Measurements from ENCODE around the gene AR. TPM values are rescaled to one million over a fixed set of nuclear protein-coding genes. Genes with fewer than 3 reads are reported as not detected.

Gene AR
- total RNA-seq, 1 donor from 2014 or later: 5.0 TPM

GRCh38 chrX:67730296-67730695 is 186.5 kb downstream of the AR start:
- Histone ChIP-seq H3K9me3 (no peaks in the 10 kb centered on the region), H3K36me3 (no peaks in the 10 kb centered on the region), H3K4me3 (no peak overlapping the region), H3K4me1 (no peaks in the 10 kb centered on the region), H3K27ac (no peak overlapping the region), H3K27me3 (ENCODE audit: low read depth) (no peaks in the 10 kb centered on the region)
- TF ChIP-seq CTCF (IDR thresholded peaks at IDR 0.05): no peak
- DNase-seq (no peak), ATAC-seq (no peak)
- intact Hi-C loops (cut with DNase I): no loop called here

DNA sequence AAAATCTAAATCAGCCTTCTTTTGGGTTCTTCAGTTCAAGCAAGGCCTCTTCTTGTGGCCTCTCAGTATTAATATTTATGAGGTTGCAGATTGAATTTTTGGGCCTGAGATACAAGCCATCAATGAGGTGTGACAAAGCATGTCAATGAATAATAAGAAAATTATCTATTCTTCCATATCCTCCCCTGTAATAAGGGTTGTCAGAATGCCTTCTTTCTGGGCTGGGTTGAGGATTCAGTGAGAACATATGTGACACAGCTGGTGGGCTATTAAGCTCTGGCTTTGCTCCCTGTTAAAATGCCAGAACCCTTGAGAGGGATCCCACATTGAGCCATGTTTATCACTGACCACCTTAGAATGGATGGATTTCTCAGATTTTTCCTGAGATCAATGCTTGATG is 187.2 kb downstream of the AR start:
- H3K4me3 ChIP-seq: no peak overlapping the region
- no peak for DNase-seq
- intact Hi-C loops (cut with DNase I): no loop called here
- no peak overlapping the region for H3K27ac ChIP-seq
- no peaks in the 10 kb centered on the region for H3K36me3 ChIP-seq
- H3K27me3 ChIP-seq (ENCODE audit: low read depth): no peaks in the 10 kb centered on the region
- no peaks in the 10 kb centered on the region for H3K9me3 ChIP-seq
- no peaks in the 10 kb centered on the region for H3K4me1 ChIP-seq
- no peak for TF ChIP-seq CTCF (IDR thresholded peaks at IDR 0.05)
- ATAC-seq: no peak

DNA sequence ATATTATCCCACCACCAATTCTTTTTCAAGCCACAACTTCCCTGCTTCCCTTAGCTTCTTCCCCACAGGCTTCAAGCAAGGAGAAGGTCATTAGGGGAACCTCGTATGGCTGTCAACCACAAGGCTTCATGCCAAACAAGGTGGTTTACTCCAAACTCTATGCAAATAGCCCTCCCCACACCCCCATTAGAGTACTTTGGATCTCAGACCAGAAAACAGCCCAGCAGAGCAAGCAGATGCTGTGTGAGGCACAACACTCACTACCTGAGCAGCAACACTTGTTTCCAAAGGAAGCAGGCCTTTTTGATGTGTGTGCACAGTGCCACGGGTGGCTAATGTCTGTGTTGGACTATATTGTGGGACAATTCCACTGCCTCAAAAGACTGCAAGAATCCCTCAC is 189.0 kb downstream of the AR start:
- Histone ChIP-seq H3K4me1 (no peaks in the 10 kb centered on the region), H3K9me3 (no peaks in the 10 kb centered on the region), H3K36me3 (no peaks in the 10 kb centered on the region), H3K4me3 (no peak overlapping the region), H3K27me3 (ENCODE audit: low read depth) (no peaks in the 10 kb centered on the region), H3K27ac (no peak overlapping the region)
- DNase-seq: no peak
- ATAC-seq: no peak
- intact Hi-C loops (cut with DNase I): no loop called here
- no peak for TF ChIP-seq CTCF (IDR thresholded peaks at IDR 0.05)

- H3K4me1 ChIP-seq: no peaks in the 10 kb centered on the region
- DNase-seq: no peak
- H3K27me3 ChIP-seq (ENCODE audit: low read depth): no peaks in the 10 kb centered on the region
- no peak overlapping the region for H3K27ac ChIP-seq
- TF ChIP-seq CTCF (IDR thresholded peaks at IDR 0.05): no peak
- no peaks in the 10 kb centered on the region for H3K9me3 ChIP-seq
- H3K36me3 ChIP-seq: no peaks in the 10 kb centered on the region
- no peak for ATAC-seq
- H3K4me3 ChIP-seq: no peak overlapping the region
- intact Hi-C loops (cut with DNase I): no loop called here
Observed at GRCh38 chrX:67734111-67734753, 190.4 kb downstream of the AR start.

DNA sequence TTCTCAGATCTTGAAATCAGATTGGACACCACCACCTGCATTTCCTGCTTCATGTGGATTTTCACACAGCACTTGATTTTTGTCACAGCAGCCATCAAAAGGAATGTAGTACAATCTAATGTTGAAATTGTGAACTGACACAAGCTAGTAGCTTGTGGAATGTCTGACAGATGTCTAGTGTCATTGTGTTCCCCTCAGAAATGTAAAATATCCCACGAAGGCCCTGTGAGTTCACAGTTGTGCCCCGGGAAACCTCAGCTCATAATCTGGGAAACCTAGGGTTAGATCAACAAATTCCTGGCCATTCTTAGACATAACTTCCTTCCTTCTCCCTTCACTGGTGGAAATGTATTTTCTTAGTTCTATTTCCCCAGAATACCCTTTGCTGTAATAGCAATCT is 205.7 kb downstream of the AR start:
- Histone ChIP-seq H3K9me3 (no peaks in the 10 kb centered on the region), H3K27ac (no peak overlapping the region)
- intact Hi-C loops (cut with DNase I): no loop called here

More for the DNA sequence above, 205.7 kb downstream of the AR start:
- H3K27me3 ChIP-seq (ENCODE audit: low read depth): no peaks in the 10 kb centered on the region
- no peaks in the 10 kb centered on the region for H3K36me3 ChIP-seq
- no peaks in the 10 kb centered on the region for H3K4me1 ChIP-seq
- ATAC-seq (no peak), DNase-seq (no peak)
- no peak for TF ChIP-seq CTCF (IDR thresholded peaks at IDR 0.05)
- no peak overlapping the region for H3K4me3 ChIP-seq
